ENCODE data around the gene CEP131.
A peak's percentile ranks its signal among the peaks of the same experiment; 100 is the strongest.

CEP131 gene

GRCh38 chr17:81143717-81144422 lies 78.9 kb downstream of the CEP131 start:
- no peak for DNase-seq (ENCODE audit: low spot score)
- TF ChIP-seq CTCF (IDR thresholded peaks at IDR 0.05; ENCODE audit: borderline replicate concordance, control extremely low read depth, extremely low read depth, insufficient read depth, missing control alignments), result no peak
- in situ Hi-C loops (cut with MboI; ENCODE audit: low sequenced_read_pairs, unreplicated experiment), result no loop called here

- no peak for DNase-seq (ENCODE audit: low spot score)
- TF ChIP-seq CTCF (IDR thresholded peaks at IDR 0.05; ENCODE audit: borderline replicate concordance, control extremely low read depth, extremely low read depth, insufficient read depth, missing control alignments), result no peak
- in situ Hi-C loops (cut with MboI; ENCODE audit: low sequenced_read_pairs, unreplicated experiment), result no loop called here
Observed at GRCh38 chr17:81143200-81143527, 79.6 kb downstream of the CEP131 start.

- DNase-seq (ENCODE audit: low spot score), result peak; percentile 87
- in situ Hi-C loops (cut with MboI; ENCODE audit: low sequenced_read_pairs, unreplicated experiment), result no loop called here
Observed at GRCh38 chr17:81142301-81143199, 80.2 kb downstream of the CEP131 start.

GRCh38 chr17:81140695-81141094 lies 82.1 kb downstream of the CEP131 start:
- no peak for DNase-seq (ENCODE audit: low spot score)
- in situ Hi-C loops (cut with MboI; ENCODE audit: low sequenced_read_pairs, unreplicated experiment), result no loop called here
- TF ChIP-seq CTCF (IDR thresholded peaks at IDR 0.05; ENCODE audit: borderline replicate concordance, control extremely low read depth, extremely low read depth, insufficient read depth, missing control alignments), result no peak

More at GRCh38 chr17:81142301-81143199, 80.2 kb downstream of the CEP131 start:
- peak; percentile 80 for TF ChIP-seq CTCF (IDR thresholded peaks at IDR 0.05; ENCODE audit: borderline replicate concordance, control extremely low read depth, extremely low read depth, insufficient read depth, missing control alignments)

GRCh38 chr17:81140018-81140417 lies 82.7 kb downstream of the CEP131 start:
- no peak for TF ChIP-seq CTCF (IDR thresholded peaks at IDR 0.05; ENCODE audit: borderline replicate concordance, control extremely low read depth, extremely low read depth, insufficient read depth, missing control alignments)
- no peak for DNase-seq (ENCODE audit: low spot score)
- in situ Hi-C loops (cut with MboI; ENCODE audit: low sequenced_read_pairs, unreplicated experiment), result no loop called here

Measured in GM13976 (cell line).